Measurements from ENCODE around the gene WDR86. TPM values are rescaled to one million over a fixed set of nuclear protein-coding genes. Genes with fewer than 3 reads are reported as not detected.

The WDR86 gene
- polyA plus RNA-seq, 12 donors = 2.3 to 25.2 (median 4.6) TPM; not detected in 1

- no peak for DNase-seq
Observed at GRCh38 chr7:151440799-151441445, 31.1 kb upstream of the WDR86 start.

- DNase-seq = no peak
Observed at GRCh38 chr7:151439855-151440798, 30.3 kb upstream of the WDR86 start, which contains the start of gene CRYGN. Gene CRYGN (minus strand): TSS chr7:151440141. CDS start chr7:151439917, 224 bp downstream.

GRCh38 chr7:151438864-151439601 is 29.2 kb upstream of the WDR86 start:
- no peak for DNase-seq

- DNase-seq = no peak
Observed at GRCh38 chr7:151437866-151438516, 28.2 kb upstream of the WDR86 start.

- no peak for DNase-seq
Observed at GRCh38 chr7:151437159-151437553, 27.3 kb upstream of the WDR86 start.

GRCh38 chr7:151436446-151437158 is 26.8 kb upstream of the WDR86 start:
- no peak for DNase-seq

GRCh38 chr7:151435971-151436370 is 26.1 kb upstream of the WDR86 start:
- DNase-seq = no peak

- no peak for DNase-seq
Observed at GRCh38 chr7:151435103-151435916, 25.5 kb upstream of the WDR86 start.

GRCh38 chr7:151434549-151434948 is 24.7 kb upstream of the WDR86 start:
- DNase-seq = no peak

- DNase-seq = no peak
Observed at GRCh38 chr7:151433721-151434400, 24.0 kb upstream of the WDR86 start.

GRCh38 chr7:151432658-151433521 is 23.1 kb upstream of the WDR86 start:
- DNase-seq = no peak

GRCh38 chr7:151431768-151432311 is 22.0 kb upstream of the WDR86 start:
- no peak for DNase-seq

GRCh38 chr7:151431281-151431767 is 21.5 kb upstream of the WDR86 start:
- no peak for DNase-seq

- no peak for DNase-seq
Observed at GRCh38 chr7:151430391-151431205, 20.8 kb upstream of the WDR86 start.

GRCh38 chr7:151429560-151430331 is 19.9 kb upstream of the WDR86 start:
- DNase-seq = no peak

- DNase-seq = no peak
Observed at GRCh38 chr7:151429237-151429559, 19.4 kb upstream of the WDR86 start.
